Lower lobe of right lung (tissue), 2 donors: ENCODE measurements around the gene CAPZB. TPM values are rescaled to one million over a fixed set of nuclear protein-coding genes. Genes with fewer than 3 reads are reported as not detected.

Source experiments
- ATAC-seq, 2 donors: fragments of 200-7000 bp; cut with Tn5 transposase; one replicate each; pipeline ENCODE4 v1.9.1; 2020 to 2022; ENCODE audit warnings: mild to moderate bottlenecking in 2 of 2, moderate library complexity in 2 of 2
- DNase-seq: peaks from one replicate; pipeline ENCODE4 v3.0.0-alpha.2; 2020
- H3K27ac ChIP-seq: fragments of 200-600 bp; one replicate; pipeline ENCODE4 v1.8.0; 2022
- H3K27me3 ChIP-seq: fragments of 200-600 bp; one replicate; pipeline ENCODE4 v1.8.0; 2022; ENCODE audit warnings: low read depth
- H3K36me3 ChIP-seq: fragments of 200-600 bp; one replicate; pipeline ENCODE4 v1.8.0; 2022; ENCODE audit warnings: mild to moderate bottlenecking
- H3K4me1 ChIP-seq: fragments of 200-600 bp; one replicate; pipeline ENCODE4 v1.8.0; 2022
- H3K4me3 ChIP-seq: fragments of 200-600 bp; one replicate; pipeline ENCODE4 v1.8.0; 2022; ENCODE audit warnings: mild to moderate bottlenecking
- H3K9me3 ChIP-seq: fragments of 200-600 bp; one replicate; pipeline ENCODE4 v1.8.0; 2022
- CTCF ChIP-seq: fragments of 200-600 bp; IDR thresholded peaks from one replicate; pipeline ENCODE4 v1.8.0; 2022; ENCODE audit warnings: antibody characterized with exemption, mild to moderate bottlenecking
- intact Hi-C: fragments of 100-400 bp; cut with DNase I; formaldehyde crosslinking; loops from one replicate; pipeline ENCODE4 v1.11.0; 2022
- total RNA-seq: library from RNA; stranded (reverse); fragmentation: NEBNext Ultra II Directional; extraction: Animal tissue kit (Norgen Biotek cat#: 25700); gene quantifications from one replicate; pipeline ENCODE4 v1.2.1, GENCODE V29; 2021
- donor health status: DM: no; HTN: yes; CAD: no; lungs with severe emphysema.

The CAPZB gene
- total RNA-seq, 1 donor from 2014 or later, result 236 TPM

GRCh38 chr1:19445417-19446342, 39.7 kb downstream of the CAPZB start:
- DNase-seq (peak; percentile 63), ATAC-seq (peak; percentile 65 to 68)
- TF ChIP-seq CTCF, result peak; percentile 20
- H3K27ac ChIP-seq, result peak overlapping the region; percentile 65
- H3K9me3 ChIP-seq, result no peaks in the 10 kb centered on the region
- H3K27me3 ChIP-seq, result no peaks in the 10 kb centered on the region
- H3K4me1 ChIP-seq, result peaks cover 89% of the 10 kb centered on the region
- H3K4me3 ChIP-seq, result no peak overlapping the region
- H3K36me3 ChIP-seq, result no peaks in the 10 kb centered on the region
- intact Hi-C loops, result no loop called here

- Histone ChIP-seq H3K4me3 (no peak overlapping the region), H3K27ac (peak overlapping the region; percentile 70), H3K4me1 (peaks cover 89% of the 10 kb centered on the region), H3K27me3 (no peaks in the 10 kb centered on the region), H3K36me3 (no peaks in the 10 kb centered on the region), H3K9me3 (no peaks in the 10 kb centered on the region)
- DNase-seq (no peak), ATAC-seq (no peak)
- intact Hi-C loops, result no loop called here
- TF ChIP-seq CTCF, result no peak
Measured at GRCh38 chr1:19444296-19445021, 40.9 kb downstream of the CAPZB start.

DNA sequence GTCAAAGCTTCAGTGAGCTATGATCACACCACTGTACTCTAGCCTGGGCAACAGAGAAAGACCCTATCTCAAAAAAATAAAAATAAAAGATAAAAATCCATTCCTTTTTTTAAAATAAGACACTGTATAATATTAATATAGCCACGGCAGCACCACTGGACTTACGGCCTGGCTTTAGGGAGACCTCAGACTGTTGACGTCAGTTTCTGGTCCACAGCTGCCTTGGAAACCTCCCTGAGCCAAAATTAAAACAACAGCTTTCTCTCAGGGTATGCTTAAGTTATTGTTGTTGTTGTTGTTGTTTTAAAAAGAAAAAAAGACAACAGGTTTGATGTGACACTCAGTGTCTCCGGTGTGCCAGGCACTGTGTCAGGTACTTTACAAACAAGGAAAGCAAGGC, 42.0 kb downstream of the CAPZB start:
- no peaks in the 10 kb centered on the region for H3K9me3 ChIP-seq
- DNase-seq, result no peak
- H3K4me3 ChIP-seq, result no peak overlapping the region
- intact Hi-C loops, result no loop called here
- peak overlapping the region; percentile 70 for H3K27ac ChIP-seq
- H3K36me3 ChIP-seq, result no peaks in the 10 kb centered on the region
- no peak for ATAC-seq
- H3K27me3 ChIP-seq, result no peaks in the 10 kb centered on the region
- no peak for TF ChIP-seq CTCF
- peaks cover 89% of the 10 kb centered on the region for H3K4me1 ChIP-seq

DNA sequence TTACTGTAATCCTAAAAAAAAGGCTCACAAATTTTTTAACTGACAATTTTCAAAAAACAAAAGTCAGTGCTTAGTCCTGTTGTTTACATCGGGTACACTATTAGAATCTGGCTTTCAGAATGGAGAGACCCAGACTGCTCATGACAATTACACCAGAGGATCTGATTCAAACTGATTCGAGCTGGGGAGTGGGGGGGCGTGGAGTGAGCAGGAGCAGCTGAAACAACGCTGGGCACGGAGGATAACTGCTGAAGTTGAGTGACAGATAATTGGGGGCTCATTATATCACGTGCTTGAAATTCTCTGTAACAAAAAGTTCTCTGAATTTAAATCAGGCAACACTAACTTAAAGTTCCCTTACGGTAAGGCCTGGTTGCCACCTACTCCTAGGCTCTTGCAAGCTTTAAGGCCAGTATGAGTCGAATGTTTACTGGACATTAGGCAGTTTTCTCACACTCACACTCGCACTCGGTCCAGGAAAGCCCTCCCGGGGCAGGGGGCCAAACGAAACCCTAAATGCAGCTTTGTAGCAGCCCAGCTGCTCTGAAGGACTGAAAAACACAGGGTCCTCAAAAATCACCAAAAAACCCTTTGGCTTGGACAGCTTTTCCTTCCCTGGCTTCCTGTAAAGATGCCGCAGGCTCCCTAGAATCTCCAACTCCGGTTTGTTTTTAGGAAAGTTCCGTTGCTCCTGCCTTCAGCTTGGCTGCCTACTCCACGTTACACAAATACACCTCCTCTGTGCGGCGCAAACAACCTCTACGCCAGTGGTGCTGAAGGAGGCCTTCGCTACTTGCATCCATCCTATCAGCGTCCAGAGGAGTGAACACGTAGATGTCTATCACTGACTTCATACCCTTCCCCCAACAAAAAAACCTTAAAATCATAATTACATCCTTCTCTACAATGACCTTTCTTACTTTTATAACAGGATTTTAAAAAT, 42.9 kb downstream of the CAPZB start:
- intact Hi-C loops, result no loop called here
- H3K36me3 ChIP-seq, result no peaks in the 10 kb centered on the region
- DNase-seq (no peak), ATAC-seq (no peak)
- H3K4me3 ChIP-seq, result no peak overlapping the region
- peaks cover 90% of the 10 kb centered on the region for H3K4me1 ChIP-seq
- no peaks in the 10 kb centered on the region for H3K27me3 ChIP-seq
- H3K27ac ChIP-seq, result peak overlapping the region; percentile 70
- H3K9me3 ChIP-seq, result no peaks in the 10 kb centered on the region
- no peak for TF ChIP-seq CTCF
